Measurements from ENCODE around the gene GPX8. TPM values are rescaled to one million over a fixed set of nuclear protein-coding genes. Genes with fewer than 3 reads are reported as not detected.

Gene GPX8
- total RNA-seq, 6 donors from 2014 or later = 2.1 to 15.5 (median 4.3) TPM

GRCh38 chr5:55151923-55152842, 7.8 kb upstream of the GPX8 start:
- H3K27ac ChIP-seq = no peak overlapping the region
- no peaks in the 10 kb centered on the region for H3K9me3 ChIP-seq
- ATAC-seq (ENCODE audit: low FRiP score in 2 of 2) = no peak
- TF ChIP-seq EP300 (IDR thresholded peaks at IDR 0.05) = no peak
- TF ChIP-seq CTCF (IDR thresholded peaks at IDR 0.05) = no peak
- TF ChIP-seq POLR2A (IDR thresholded peaks at IDR 0.05) = no peak
- no peak for TF ChIP-seq POLR2AphosphoS5 (IDR thresholded peaks at IDR 0.05)
- H3K27me3 ChIP-seq = no peaks in the 10 kb centered on the region
- no peak for DNase-seq
- no peaks in the 10 kb centered on the region for H3K36me3 ChIP-seq
- H3K4me3 ChIP-seq = no peak overlapping the region
- peaks cover 0 to 5% (median 0%) of the 10 kb centered on the region in 4 donors for H3K4me1 ChIP-seq
- WGBS, 2 donors = 54 to 59% methylated on average over 5 of the region's 5 CpGs

- H3K27ac ChIP-seq = no peak overlapping the region
- no peak for DNase-seq
- H3K36me3 ChIP-seq = no peaks in the 10 kb centered on the region
- no peak for TF ChIP-seq POLR2AphosphoS5 (IDR thresholded peaks at IDR 0.05)
- no peak for TF ChIP-seq POLR2A (IDR thresholded peaks at IDR 0.05)
- no peak for ATAC-seq (ENCODE audit: low FRiP score in 2 of 2)
- no peak overlapping the region for H3K4me3 ChIP-seq
- H3K27me3 ChIP-seq = no peaks in the 10 kb centered on the region
- H3K4me1 ChIP-seq = peaks cover 0 to 11% (median 0%) of the 10 kb centered on the region in 4 donors
- H3K9me3 ChIP-seq = no peaks in the 10 kb centered on the region
- 25 to 29% methylated on average over 3 of the region's 3 CpGs for WGBS, 2 donors
These were observed 5.1 kb upstream of the GPX8 start for GRCh38 chr5:55154873-55155272.

- peak overlapping the region in 3 of 4 donors; percentile 19 to 48 (median 43) for H3K4me3 ChIP-seq
- no peaks in the 10 kb centered on the region for H3K36me3 ChIP-seq
- no peak for TF ChIP-seq CTCF (IDR thresholded peaks at IDR 0.05)
- TF ChIP-seq POLR2AphosphoS5 (IDR thresholded peaks at IDR 0.05) = no peak
- no peak for TF ChIP-seq POLR2A (IDR thresholded peaks at IDR 0.05)
- no peak for TF ChIP-seq EP300 (IDR thresholded peaks at IDR 0.05)
- peak in 1 of 2 donors; percentile 25 for DNase-seq
- H3K27me3 ChIP-seq = no peaks in the 10 kb centered on the region
- whole genome bisulfite sequencing, 2 donors = 13 to 14% methylated on average over 9 of the region's 9 CpGs
- no peaks in the 10 kb centered on the region for H3K9me3 ChIP-seq
- ATAC-seq (ENCODE audit: low FRiP score in 2 of 2) = peak in 1 of 2 donors; percentile 90
- peaks cover 0 to 10% (median 0%) of the 10 kb centered on the region in 4 donors for H3K4me1 ChIP-seq
- peak overlapping the region in 2 of 4 donors; percentile 4 to 17 for H3K27ac ChIP-seq
These were observed 680 bp downstream of the GPX8 start for GRCh38 chr5:55160493-55161209.

GRCh38 chr5:55162666-55163065, 2.7 kb downstream of the GPX8 start:
- H3K4me1 ChIP-seq = peaks cover 0 to 10% (median 0%) of the 10 kb centered on the region in 4 donors
- ATAC-seq (ENCODE audit: low FRiP score in 2 of 2) = no peak
- no peaks in the 10 kb centered on the region for H3K9me3 ChIP-seq
- H3K27ac ChIP-seq = no peak overlapping the region
- TF ChIP-seq POLR2A (IDR thresholded peaks at IDR 0.05) (no peak), EP300 (IDR thresholded peaks at IDR 0.05) (no peak), POLR2AphosphoS5 (IDR thresholded peaks at IDR 0.05) (no peak), CTCF (IDR thresholded peaks at IDR 0.05) (no peak)
- H3K27me3 ChIP-seq = no peaks in the 10 kb centered on the region
- no peak for DNase-seq
- H3K36me3 ChIP-seq = no peaks in the 10 kb centered on the region
- H3K4me3 ChIP-seq = no peak overlapping the region
- WGBS, 2 donors = 81 to 89% methylated on average over 4 of the region's 4 CpGs

- Histone ChIP-seq H3K27ac (no peak overlapping the region), H3K36me3 (no peaks in the 10 kb centered on the region), H3K4me1 (peaks cover 23 to 29% (median 27%) of the 10 kb centered on the region in 4 donors), H3K27me3 (peaks cover 0 to 30% (median 17%) of the 10 kb centered on the region in 4 donors), H3K4me3 (no peak overlapping the region), H3K9me3 (no peaks in the 10 kb centered on the region)
- DNase-seq = no peak
- TF ChIP-seq EP300 (IDR thresholded peaks at IDR 0.05) (no peak), CTCF (IDR thresholded peaks at IDR 0.05) (no peak), POLR2AphosphoS5 (IDR thresholded peaks at IDR 0.05) (no peak), POLR2A (IDR thresholded peaks at IDR 0.05) (no peak)
- WGBS, 2 donors = 26 to 32% methylated on average over 2 of the region's 2 CpGs
- ATAC-seq (ENCODE audit: low FRiP score in 2 of 2) = no peak
These were observed 11.5 kb downstream of the GPX8 start for GRCh38 chr5:55171471-55171870.
